SU-DHL-6 (cell line): ENCODE measurements around the gene FAM120B.

Experiments
- EZH2phosphoT487 ChIP-seq: fragments of 200-600 bp; sonication (generic), shearing (Covaris generic); conservative IDR thresholded peaks from 2 replicates; pipeline ENCODE4 v1.6.1; 2018; ENCODE audit warnings: mild to moderate bottlenecking, antibody characterized with exemption, low read length, moderate library complexity, mixed read lengths
- TF ChIP-seq, protein P1 (sequence below): fragments of 200-600 bp; sonication (generic); IDR thresholded peaks from one replicate; pipeline ENCODE4 v1.5.1; 2017; ENCODE audit warnings: antibody characterized with exemption, mild to moderate bottlenecking, low read length, moderate library complexity; ENCODE audit not compliant: insufficient read depth, poor library complexity, severe bottlenecking

- no peak for TF ChIP-seq EZH2phosphoT487
- TF ChIP-seq, protein P1, sequence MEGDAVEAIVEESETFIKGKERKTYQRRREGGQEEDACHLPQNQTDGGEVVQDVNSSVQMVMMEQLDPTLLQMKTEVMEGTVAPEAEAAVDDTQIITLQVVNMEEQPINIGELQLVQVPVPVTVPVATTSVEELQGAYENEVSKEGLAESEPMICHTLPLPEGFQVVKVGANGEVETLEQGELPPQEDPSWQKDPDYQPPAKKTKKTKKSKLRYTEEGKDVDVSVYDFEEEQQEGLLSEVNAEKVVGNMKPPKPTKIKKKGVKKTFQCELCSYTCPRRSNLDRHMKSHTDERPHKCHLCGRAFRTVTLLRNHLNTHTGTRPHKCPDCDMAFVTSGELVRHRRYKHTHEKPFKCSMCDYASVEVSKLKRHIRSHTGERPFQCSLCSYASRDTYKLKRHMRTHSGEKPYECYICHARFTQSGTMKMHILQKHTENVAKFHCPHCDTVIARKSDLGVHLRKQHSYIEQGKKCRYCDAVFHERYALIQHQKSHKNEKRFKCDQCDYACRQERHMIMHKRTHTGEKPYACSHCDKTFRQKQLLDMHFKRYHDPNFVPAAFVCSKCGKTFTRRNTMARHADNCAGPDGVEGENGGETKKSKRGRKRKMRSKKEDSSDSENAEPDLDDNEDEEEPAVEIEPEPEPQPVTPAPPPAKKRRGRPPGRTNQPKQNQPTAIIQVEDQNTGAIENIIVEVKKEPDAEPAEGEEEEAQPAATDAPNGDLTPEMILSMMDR = no peak
These were observed 26.4 kb upstream of the FAM120B start for GRCh38 chr6:170279977-170280688.
